GM21367 (cell line): Measurements from ENCODE around the gene CDH4.

Source experiments
- ATAC-seq: cut with Tn5 transposase; IDR thresholded peaks from one replicate; pipeline ENCODE4 v1.9.1; 2021; ENCODE audit not compliant: unreplicated experiment

CDH4 gene

GRCh38 chr20:61512475-61512874, 260.4 kb downstream of the CDH4 start:
- no peak for ATAC-seq

- no peak for ATAC-seq
Observed at GRCh38 chr20:61513124-61514017, 261.3 kb downstream of the CDH4 start.

- no peak for ATAC-seq
Observed at GRCh38 chr20:61514018-61514365, 261.9 kb downstream of the CDH4 start.

- no peak for ATAC-seq
Observed at GRCh38 chr20:61514396-61514795, 262.3 kb downstream of the CDH4 start.

- no peak for ATAC-seq
Observed at GRCh38 chr20:61514805-61515505, 262.9 kb downstream of the CDH4 start.

GRCh38 chr20:61515922-61516321, 263.9 kb downstream of the CDH4 start:
- ATAC-seq = no peak

GRCh38 chr20:61516346-61517208, 264.5 kb downstream of the CDH4 start:
- no peak for ATAC-seq

GRCh38 chr20:61517419-61517818, 265.4 kb downstream of the CDH4 start:
- no peak for ATAC-seq

GRCh38 chr20:61518424-61518951, 266.4 kb downstream of the CDH4 start:
- no peak for ATAC-seq

GRCh38 chr20:61519488-61519887, 267.4 kb downstream of the CDH4 start:
- ATAC-seq = no peak

- no peak for ATAC-seq
Observed at GRCh38 chr20:61520076-61520892, 268.2 kb downstream of the CDH4 start.

GRCh38 chr20:61520893-61521460, 268.9 kb downstream of the CDH4 start:
- no peak for ATAC-seq

GRCh38 chr20:61521687-61522420, 269.8 kb downstream of the CDH4 start:
- ATAC-seq = no peak

- ATAC-seq = no peak
Observed at GRCh38 chr20:61522498-61523090, 270.5 kb downstream of the CDH4 start.

GRCh38 chr20:61523145-61523544, 271.1 kb downstream of the CDH4 start:
- no peak for ATAC-seq

GRCh38 chr20:61524951-61525666, 273.0 kb downstream of the CDH4 start:
- ATAC-seq = no peak

GRCh38 chr20:61525781-61526431, 273.8 kb downstream of the CDH4 start:
- ATAC-seq = no peak

- ATAC-seq = no peak
Observed at GRCh38 chr20:61526907-61527306, 274.8 kb downstream of the CDH4 start.
